HG03175 (cell line): ENCODE measurements around the gene TSSC4.

Experiments
- ATAC-seq: cut with Tn5 transposase; IDR thresholded peaks from one replicate; pipeline ENCODE4 v1.9.1; 2021; ENCODE audit warnings: mild to moderate bottlenecking, moderate library complexity; ENCODE audit not compliant: unreplicated experiment

TSSC4 gene

DNA sequence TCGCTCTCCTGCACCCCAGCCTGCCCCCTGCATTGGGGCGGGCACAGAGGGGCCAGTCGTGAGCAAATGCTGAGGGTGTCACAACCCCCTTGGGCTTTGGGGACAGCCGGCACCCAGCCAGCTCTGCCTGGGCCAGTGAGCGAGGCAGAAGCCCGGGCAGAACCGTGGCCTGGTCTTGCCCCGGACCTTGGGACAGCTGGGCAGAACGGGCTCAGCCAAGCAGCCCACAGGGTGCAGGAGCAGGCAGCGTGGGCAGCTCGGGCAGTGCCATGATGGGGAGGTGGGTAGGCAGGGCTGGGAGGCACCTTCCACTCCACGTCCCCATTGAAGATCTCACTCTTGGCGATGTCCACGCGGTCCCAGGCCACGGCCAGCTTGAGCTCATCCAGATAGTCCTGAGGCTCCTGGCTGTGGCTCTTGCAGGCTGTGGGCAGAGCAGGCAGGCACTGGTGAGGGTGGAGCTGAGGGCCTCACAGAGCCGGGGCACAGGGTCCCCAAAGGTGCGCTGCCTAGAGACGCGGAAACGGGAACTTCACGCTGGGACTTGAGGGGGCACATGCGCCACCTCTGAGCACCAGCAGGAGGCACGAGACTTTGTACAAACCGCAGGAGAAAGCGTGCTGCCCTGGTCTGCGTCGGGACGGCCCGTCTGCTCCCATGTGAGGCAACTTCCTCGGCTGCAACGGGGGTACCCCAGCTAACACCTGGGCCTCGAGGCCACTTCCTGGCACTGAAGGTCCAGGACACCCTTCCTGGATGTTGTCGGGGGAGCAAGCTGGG lies 15.2 kb downstream of the TSSC4 start:
- ATAC-seq: no peak

DNA sequence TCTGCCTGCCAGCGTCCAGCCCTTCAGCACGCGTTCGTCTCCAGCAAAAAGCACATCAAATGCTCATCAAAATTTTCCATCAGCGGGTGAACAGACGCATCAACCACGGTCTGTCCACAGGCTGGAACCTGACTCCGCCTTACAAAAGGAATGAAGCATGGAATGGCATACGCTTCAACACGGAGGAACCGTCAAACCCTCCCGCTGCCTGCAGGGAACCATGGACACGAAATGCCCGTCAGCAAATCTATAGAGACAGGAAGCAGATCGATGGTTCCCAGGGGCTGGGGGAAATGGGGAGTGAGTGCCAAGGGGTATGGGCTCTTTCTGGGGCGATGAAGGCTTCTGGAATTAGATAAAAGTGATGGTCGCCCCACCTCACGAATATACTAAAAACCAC lies 16.2 kb downstream of the TSSC4 start:
- ATAC-seq: no peak

DNA sequence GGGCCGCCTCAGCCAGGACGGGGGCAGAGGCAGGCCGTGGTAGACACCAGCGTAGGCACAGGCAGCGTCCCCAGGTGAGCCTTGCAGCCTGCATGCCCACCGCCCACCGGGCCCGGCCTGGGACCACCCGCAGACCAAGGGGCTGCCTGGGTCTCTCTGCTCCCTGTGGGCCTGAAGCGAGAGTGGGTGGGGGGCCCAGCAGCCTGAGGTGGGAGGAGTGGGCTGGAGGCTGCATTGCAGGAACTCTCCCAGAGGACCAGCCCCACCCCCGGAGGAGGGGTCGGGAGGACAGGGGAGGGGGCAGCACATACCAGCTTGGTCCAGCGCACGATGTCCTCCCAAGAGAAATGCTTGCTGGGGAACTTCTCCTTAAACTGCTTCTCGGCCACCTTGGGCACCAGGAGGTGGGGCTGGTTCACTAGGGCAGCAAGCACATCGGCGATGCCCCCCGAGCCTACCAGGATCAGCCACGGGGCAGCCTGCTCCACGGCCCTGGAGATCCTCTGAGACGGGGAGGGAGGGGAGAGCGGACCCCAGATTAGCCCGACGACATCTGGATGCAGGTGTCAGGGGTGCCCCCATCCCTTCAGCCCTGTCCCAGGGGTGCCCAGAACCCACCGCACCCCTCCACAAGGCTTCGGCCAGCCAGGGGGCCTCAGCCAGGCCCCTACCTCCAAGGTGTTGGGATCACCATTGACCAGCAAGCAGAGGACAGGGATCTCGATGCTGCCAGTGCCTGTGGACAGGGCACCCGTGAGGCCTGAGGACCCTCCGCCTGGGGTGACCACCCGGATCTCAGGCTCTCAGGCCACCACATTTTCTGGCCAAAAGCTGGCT lies 17.5 kb downstream of the TSSC4 start:
- no peak for ATAC-seq

DNA sequence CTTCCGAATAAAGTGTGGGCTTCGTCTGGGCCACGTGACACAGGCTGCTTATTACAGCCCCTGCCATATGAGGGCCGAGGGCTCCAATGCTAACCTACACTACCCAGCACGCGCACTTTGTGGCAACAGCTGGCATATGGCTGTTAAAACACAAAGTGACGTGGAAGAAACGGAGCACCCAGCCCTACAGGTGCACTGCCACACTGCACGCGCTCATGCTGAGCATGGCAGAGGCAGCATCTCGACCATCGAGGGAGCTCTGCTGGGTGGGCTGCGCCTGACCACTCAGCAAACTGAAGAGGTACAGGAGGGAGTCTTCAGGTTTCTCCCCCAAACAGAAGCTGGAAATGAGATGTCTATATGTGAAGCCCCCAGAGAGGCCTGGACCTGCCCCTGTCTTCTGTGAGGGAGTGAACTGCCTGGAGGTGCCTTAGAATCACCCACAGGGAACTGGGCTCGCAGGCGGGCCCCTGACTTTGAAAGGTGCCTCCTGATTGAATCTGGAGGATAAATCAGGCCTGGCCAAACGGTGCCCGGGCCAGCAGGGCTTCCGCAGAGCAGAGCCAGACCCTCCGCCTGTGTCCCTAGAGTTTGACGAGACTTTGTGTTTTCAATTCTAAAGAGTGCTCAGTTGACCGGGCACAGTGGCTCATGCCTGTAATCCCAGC lies 18.3 kb downstream of the TSSC4 start:
- no peak for ATAC-seq

DNA sequence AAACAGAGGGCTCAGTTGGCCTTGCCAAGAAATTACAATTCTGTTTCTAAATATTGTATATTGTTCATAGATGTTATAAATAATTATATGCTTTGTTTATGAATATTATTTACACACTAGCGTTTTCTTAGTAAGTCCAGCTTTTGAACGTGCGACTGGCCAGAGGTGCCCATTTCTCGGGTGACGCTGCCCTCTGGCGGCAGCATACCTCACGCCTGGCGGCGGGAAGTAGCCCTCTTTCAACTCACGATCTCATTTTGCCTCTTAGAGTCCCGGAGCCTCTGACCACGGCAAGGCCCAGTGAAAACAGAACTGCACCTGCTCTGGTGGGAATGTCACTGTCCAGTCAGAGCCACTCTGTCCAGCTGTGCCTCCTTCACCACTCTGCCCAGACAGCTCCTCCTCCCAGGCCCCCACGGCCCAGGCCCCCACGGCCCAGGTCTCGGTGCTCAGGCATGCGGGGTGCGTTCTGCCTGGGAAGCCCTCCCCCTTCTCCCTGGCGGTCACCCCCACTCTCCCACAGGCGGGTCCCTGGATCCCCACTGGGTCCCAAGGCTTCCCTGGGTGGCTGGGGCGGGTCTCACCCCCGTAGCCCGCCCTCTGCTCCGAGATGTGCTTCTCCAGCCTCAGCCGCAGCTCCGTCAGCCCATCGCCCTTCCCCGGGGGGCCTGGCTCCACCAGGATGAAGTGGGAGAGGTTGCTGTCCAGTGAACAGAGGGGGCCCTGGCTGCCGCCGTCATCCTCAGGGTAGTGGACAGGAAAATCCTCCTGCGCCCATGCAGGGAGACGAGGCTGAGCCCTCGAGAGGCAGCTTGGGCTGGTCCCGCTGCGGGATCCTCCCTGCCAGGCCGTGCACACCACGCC lies 19.3 kb downstream of the TSSC4 start:
- ATAC-seq: no peak

DNA sequence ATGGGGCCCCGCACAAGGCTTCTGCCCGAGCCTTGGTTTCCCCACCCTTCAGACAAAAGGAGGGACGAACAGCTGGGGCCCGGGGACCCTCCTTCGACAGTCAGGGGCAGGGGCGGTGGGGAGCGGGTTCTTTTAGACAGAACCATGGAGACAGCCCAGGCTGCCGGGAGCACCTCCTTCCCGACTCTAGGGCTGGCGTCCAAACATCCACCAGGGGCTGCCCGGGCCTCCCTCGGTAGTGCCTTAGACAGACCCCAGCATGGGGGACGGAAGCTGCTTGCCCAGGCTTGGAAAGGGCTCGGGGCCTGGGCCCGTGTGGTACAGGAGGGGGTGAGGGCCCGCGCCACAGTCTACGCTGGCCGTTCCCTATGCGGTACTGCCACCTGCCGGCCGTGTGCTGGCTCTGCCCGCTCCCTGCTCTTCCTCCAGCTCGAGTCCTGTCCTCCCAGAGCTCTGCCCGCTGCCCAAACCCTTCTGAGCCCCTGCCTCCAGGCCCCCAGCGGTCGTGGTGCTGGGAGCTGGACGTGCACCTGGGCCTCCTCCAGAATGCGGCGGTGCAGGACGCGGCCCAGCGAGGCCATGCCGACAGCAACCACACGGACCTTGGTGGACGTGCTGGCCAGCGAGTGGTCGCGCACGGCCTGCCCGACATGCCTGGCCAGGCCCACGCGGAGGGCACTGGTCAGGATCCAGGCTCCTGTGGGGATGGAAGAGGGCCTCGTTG lies 20.1 kb downstream of the TSSC4 start:
- peak; percentile 59 for ATAC-seq

DNA sequence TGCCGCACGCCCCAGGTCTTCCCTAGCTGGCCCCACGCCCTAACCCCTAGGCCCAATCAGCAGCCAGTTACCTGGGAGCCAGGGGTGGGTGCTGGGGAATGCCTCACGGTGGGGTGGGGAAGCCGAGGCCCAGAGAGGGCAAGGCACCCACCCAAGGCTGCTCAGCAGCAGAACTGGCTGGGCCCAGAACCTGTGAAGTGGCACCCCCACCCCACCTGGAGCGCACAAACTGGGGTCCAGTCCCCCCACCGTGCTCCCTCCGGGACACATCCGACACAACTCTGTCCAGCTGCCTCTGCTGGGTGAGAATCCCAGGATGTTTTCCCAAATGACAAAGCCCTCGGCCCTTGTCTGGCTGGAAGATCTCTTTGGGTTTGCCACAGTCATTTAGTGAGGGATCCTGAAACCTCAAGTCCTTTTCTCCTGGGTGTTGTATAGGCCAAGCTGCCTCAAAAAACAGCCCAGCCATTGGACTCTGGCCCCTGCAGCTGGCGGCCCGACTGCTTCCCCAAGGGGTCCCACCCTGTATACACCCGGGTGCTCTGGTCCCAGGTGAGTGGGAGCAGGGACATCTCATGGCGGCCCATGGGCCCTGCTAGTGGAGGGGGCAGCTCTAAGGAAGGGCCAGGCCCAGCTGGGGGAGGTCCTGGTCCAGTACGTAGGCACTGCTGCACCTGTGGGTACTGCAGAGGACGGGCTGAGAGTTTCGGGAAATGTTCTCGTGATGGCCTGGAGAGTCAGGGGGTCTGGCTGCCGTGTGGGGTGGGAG lies 20.9 kb downstream of the TSSC4 start:
- no peak for ATAC-seq

DNA sequence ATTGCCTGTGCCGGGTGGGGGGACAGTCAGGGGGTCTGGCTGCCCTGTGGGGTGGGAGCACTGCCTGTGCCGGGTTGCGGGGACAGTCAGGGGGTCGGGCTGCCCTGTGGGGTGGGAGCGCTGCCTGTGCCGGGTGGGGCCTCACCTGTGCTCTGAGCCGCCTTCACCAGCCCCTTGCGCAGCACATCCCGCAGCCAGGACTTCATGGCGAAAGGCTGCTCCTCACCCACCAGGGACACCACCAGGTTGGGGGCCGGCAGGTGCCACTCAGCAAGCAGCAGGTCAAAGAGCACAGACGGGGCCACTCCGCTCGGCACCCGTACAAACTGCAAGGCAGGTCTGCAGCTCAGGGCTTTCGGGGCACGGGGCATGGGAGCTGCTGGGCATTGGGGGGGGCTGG lies 21.4 kb downstream of the TSSC4 start:
- ATAC-seq: no peak

DNA sequence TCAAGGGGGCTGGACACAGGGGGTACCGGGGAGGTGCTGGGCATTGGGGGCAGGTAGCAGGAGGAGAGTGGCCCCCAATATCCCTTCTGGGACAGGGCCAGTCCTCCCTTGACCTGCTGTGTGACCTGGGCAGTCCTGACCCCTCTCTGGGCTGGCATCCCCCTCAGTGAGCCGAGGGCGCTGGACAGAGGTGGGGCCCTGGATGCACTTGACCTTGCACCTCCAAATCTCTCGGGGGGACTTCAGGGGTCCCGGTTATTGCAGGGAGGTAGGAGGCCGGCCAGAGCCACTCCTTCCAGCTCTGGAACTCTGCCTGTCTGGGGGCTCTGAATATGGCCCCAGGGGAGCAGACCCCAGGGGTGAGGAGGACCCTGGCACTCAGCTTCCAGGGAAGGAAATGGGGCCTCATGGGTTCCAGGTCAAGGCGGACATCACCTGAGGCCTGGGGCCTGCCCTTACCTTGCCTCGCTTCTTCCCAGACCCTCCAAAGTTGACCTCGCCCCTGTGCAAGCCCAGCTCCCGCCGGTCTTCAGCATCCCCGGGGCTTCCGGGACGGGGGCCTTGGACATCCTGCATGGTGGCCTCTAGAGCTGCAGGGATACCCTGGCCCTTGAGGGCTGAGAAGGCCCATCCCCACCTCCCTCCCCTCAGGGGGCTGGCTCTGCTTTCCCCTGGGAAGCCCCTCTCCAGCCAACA lies 22.1 kb downstream of the TSSC4 start:
- ATAC-seq: no peak

DNA sequence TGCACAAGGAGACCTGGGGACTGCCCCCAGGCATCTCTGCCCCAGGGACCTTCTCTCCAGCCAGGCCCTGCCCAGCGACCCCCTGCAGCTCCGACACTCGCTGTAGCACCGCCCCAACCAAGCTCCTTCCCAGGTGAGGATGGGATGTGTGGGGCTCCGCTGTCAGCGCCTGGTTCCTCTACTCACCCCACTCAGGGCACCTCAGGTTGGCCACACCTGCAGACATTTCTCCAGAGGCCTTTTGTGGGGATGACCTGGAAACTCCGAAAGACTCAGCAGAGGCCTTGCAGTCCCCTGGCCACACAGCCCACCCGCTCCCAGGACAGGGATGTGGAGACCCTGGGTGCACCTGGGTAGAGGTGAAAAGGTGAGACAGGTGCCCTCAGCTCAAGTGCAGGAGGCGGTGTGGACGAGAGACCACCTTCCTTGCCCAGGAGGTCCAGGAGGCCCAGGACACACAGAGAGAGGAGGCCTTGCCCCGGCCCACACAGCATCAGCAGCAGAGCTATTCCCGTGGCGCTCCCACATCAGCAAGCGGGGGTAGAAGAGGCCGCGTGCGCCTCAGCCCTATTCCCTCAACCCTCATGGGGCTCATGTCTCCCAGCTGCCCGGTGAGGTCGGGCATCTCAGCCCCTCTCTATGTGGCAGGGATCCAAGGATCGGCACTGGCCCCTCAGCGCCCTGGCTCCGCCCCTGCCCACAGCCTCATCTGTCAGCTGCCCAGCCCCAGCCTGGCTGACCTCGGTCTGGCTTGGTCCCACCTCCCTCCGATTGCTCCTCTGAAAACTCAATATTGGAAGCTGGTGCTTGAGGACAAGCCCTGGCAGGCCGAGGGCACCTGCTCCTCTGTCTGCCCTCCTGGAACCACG lies 22.8 kb downstream of the TSSC4 start:
- ATAC-seq: no peak

DNA sequence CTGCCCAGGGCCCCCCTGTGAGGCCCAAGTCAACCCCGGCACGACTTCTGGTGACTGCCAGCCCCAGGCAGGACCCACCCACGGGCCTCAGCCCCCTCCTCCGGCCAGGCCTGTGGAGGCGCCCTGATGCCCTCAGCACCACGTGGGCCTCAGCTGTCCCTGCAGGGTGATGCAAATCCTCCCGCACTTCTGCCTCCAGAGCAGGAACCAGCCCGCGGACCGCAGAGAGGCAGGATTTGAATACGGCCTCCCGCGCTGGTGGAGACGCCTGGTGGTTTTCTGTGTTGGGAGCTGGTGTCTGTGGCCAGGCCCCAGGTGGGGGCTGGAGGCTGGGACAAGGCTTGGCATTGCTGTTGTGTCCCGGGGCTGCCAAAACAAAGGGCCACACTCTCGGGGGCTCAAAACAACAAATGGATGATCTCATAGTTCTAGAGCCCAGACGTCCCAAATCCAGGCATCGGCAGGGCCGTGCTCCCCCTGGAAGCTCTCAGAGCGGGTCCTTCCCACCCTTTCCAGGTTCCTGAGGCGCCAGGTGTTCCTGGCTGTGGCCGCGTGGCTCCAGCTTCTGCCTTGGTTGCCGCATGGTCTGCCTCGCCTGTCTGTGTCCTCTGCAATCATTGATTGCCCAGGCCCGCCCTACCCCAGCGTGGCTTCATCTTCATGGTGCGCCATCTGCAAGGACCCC lies 24.4 kb downstream of the TSSC4 start:
- no peak for ATAC-seq

DNA sequence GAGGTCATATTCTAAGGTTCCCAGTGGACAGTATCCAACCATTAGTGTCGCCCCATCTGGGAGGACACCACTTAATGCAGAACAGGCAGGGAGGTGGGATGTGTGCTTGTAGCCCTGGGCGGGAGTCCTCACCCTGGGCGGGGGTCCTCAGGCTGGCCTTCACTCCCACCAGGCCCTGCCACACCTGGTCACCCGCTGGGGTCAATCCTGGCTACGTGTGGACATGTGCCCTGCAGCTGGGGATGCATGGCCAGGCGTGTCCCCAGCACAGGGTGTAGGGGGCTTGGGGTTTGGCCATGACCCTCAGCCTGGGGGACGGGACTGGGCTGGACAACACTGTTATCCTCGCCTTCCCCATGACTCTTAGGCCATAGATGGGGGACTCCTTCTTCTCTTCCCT lies 25.0 kb downstream of the TSSC4 start:
- ATAC-seq: no peak

DNA sequence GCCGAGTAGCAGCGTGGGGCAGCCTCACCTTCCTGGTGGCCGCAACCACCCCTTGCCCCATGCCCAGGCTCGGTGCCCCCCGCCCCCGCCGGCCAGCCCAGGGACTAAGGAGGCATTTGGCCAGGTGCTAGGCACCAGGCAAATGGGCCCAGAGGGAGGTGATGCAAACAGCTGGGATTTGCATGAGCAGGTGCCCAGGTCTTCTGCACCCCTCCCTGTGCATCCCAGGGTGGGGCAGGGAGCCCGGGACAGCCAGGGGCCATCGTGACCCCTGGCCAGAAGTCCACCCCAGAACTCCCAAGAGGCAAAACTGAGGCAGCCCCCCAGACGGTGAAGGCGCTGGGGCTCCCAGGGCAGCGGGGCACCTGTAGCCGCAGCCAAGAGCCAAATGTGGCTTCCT lies 25.7 kb downstream of the TSSC4 start:
- no peak for ATAC-seq

DNA sequence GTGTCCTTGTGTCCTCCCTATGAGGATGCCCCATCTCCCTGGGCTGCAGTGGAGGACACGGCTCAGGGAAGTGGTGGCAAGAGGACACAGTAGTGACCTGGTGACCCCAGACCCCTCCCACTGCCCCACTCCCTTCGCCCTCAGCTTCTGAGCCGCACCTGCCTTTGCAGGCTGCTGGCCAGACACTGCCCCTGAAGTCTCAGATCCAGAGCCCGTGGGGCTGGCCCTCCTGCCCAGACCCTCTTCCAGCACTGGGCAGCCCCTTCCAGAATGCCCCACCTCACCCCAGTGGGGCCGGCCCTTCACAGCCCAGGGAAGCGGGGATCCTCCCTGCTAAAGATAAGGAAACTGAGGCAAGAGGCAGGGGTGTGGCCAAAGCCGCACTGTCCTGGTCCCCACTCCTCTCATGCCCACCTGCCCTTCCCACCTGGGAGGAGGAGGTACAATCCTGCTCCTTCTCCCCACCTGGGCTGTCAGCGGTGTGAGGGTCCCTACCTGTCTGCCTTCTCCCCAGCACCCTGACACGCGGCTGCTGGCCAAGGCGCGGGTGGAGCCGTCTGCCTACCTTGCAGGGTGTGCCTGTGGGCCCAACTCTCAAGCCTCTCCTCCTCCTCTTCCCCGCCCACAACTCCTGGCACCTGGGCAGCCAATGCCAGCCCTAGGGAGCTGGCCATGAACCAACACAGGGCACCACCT lies 26.4 kb downstream of the TSSC4 start:
- ATAC-seq: no peak

DNA sequence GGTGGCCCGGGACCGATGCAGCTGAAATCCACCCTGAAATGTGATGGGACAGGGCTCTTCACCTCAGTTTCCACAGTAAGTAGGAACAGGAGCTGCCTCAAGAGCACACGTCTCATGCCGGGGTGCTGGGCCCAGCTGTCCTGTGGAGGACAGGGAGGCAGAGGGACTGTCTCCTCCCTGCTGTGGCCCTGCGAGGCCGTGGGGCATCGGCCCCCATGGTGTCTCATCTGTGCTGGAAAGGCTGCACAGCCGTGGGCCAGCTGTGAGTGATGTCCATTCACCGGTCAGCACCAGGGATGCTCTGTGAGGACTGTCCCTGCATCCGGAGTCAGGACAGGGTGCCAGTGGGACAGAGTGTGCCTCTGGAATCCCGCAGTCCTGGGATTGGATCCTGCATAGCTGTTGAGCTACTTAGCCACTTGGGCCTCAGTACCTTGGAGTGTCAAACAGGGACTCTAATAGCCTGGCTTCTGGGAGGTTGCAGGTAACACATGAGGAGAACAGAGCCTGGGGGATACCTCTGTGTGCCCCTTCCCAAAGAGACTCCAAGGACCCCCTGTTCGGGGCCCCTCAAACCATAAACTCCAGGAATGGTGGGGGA lies 27.3 kb downstream of the TSSC4 start:
- no peak for ATAC-seq

DNA sequence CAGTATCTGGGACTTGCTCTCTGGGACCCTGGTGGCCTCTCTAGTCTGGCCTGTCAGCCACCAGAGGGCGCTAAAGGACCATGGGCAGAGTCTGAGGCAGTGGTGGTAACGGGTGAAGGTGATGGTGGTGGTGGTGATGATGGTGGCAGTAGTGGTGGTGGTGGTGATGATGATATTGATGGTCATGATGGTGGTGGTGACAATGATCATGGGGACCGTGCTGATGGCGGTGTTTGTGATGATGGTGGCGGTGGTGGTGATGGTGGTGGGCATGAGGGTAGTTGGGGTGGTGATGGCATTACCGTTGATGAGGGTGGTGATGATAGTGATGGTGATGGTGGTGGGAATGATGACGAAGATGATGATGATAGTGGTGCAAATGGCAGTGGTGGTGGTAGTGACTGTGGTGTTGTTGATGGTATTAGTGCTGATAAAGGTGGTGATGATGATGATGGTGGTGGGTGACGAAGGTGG lies 27.8 kb downstream of the TSSC4 start:
- no peak for ATAC-seq
